22Rv1 (cell line): Measurements from ENCODE around the gene LPIN3.
"Not testable (repeated sequence)": the region's sequence is repeated elsewhere in the genome, so short reads cannot be mapped to it uniquely, and the experiment has no call there.

Experiments used
- H3K27ac ChIP-seq: fragments of 450-650 bp; 2 replicates; pipeline ENCODE4 v1.5.1; 2017
- ZFX ChIP-seq: fragments of 450-650 bp; IDR thresholded peaks from 2 replicates; pipeline ENCODE4 v1.6.1; 2017; ENCODE audit warnings: antibody characterized with exemption, borderline replicate concordance
- TF ChIP-seq, protein P1 (sequence below): fragments of 450-650 bp; IDR thresholded peaks from 2 replicates; pipeline ENCODE4 v1.5.1; 2017; ENCODE audit warnings: mild to moderate bottlenecking

LPIN3 gene

DNA sequence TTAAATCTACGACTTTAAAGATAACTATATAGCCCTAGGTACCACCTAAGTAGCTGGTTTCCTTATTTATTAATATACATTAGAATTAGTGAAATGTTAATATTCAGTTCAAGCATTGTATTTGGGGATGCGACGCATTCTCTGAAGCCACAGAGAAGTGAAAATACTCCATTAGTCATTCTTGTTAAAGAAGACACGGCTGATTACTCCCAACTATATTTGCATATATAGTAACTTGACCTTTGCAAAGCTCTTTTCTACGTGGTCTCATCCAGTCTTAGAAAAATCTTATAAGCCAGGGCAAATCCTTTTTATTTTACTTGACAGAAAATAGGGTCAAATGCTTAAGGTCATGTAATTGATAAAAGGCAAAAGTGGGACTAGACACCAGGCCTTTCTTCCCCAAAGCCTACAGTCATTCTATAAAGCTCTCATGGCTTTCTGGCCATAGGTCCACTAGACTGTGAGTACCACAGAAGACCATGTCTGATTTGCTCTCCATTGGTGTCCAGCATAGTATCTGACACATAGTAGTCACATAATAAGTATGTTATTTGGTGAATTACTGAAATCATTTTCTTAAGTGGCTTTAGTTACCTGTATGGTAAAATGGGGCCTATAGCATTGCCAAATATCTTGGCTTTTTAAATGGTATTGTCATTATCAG is 34.4 kb upstream of the LPIN3 start:
- no peak overlapping the region for H3K27ac ChIP-seq

GRCh38 chr20:41307021-41307420 is 33.6 kb upstream of the LPIN3 start:
- TF ChIP-seq, protein P1, sequence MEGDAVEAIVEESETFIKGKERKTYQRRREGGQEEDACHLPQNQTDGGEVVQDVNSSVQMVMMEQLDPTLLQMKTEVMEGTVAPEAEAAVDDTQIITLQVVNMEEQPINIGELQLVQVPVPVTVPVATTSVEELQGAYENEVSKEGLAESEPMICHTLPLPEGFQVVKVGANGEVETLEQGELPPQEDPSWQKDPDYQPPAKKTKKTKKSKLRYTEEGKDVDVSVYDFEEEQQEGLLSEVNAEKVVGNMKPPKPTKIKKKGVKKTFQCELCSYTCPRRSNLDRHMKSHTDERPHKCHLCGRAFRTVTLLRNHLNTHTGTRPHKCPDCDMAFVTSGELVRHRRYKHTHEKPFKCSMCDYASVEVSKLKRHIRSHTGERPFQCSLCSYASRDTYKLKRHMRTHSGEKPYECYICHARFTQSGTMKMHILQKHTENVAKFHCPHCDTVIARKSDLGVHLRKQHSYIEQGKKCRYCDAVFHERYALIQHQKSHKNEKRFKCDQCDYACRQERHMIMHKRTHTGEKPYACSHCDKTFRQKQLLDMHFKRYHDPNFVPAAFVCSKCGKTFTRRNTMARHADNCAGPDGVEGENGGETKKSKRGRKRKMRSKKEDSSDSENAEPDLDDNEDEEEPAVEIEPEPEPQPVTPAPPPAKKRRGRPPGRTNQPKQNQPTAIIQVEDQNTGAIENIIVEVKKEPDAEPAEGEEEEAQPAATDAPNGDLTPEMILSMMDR: no peak
- no peak for TF ChIP-seq ZFX
- no peak overlapping the region for H3K27ac ChIP-seq

More for the DNA sequence above, 34.4 kb upstream of the LPIN3 start:
- TF ChIP-seq, protein P1: no peak
- no peak for TF ChIP-seq ZFX

DNA sequence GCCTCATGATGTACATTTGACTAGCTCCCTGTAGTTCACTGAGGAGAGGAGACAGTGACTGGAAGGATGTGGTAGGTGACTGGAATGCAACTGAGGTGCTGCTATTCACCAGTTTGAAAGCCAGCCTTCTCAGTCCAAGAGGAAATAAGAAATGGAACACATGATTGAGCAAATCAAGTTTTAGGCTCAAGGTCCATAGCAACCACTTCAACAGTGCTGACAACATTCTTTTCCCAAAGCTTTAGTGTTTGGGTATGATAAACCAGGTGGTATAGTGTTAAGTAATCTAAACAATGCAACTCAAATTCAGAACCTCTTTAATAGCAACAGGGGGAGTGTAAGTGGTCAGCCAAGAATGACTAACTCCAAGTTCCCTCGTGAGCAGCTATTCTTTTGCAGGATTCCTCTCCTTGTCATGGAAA is 32.3 kb upstream of the LPIN3 start:
- no peak overlapping the region for H3K27ac ChIP-seq
- TF ChIP-seq ZFX: no peak
- TF ChIP-seq, protein P1: no peak

GRCh38 chr20:41308726-41309413 is 31.8 kb upstream of the LPIN3 start:
- TF ChIP-seq ZFX: no peak
- TF ChIP-seq, protein P1: no peak
- no peak overlapping the region for H3K27ac ChIP-seq

- H3K27ac ChIP-seq: no peak overlapping the region
- TF ChIP-seq, protein P1: no peak
- no peak for TF ChIP-seq ZFX
These were observed 30.8 kb upstream of the LPIN3 start for GRCh38 chr20:41309817-41310216.

GRCh38 chr20:41312009-41312408 is 28.6 kb upstream of the LPIN3 start:
- H3K27ac ChIP-seq: not testable (repeated sequence)

- H3K27ac ChIP-seq: no peak overlapping the region
- TF ChIP-seq ZFX: no peak
- TF ChIP-seq, protein P1: no peak
These were observed 26.2 kb upstream of the LPIN3 start for GRCh38 chr20:41314386-41314785.
